ENCODE measurements around the gene FOXL3.

GRCh38 chr7:250523-250922, 39.4 kb upstream of the FOXL3 start:
- TF ChIP-seq EP300 (IDR thresholded peaks at IDR 0.05) (no peak), CTCF (IDR thresholded peaks at IDR 0.05) (no peak)
